Activated T-helper 1 cell treated with Interleukin-2 at 50 U/mL for 16 hours (primary cell): ENCODE measurements around the gene TERF2IP.

Experiments
- DNase-seq: peaks from one replicate; pipeline ENCODE4 v3.0.0-alpha.2; 2020; ENCODE audit warnings: low read depth

TERF2IP gene, protein sequence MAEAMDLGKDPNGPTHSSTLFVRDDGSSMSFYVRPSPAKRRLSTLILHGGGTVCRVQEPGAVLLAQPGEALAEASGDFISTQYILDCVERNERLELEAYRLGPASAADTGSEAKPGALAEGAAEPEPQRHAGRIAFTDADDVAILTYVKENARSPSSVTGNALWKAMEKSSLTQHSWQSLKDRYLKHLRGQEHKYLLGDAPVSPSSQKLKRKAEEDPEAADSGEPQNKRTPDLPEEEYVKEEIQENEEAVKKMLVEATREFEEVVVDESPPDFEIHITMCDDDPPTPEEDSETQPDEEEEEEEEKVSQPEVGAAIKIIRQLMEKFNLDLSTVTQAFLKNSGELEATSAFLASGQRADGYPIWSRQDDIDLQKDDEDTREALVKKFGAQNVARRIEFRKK

DNA sequence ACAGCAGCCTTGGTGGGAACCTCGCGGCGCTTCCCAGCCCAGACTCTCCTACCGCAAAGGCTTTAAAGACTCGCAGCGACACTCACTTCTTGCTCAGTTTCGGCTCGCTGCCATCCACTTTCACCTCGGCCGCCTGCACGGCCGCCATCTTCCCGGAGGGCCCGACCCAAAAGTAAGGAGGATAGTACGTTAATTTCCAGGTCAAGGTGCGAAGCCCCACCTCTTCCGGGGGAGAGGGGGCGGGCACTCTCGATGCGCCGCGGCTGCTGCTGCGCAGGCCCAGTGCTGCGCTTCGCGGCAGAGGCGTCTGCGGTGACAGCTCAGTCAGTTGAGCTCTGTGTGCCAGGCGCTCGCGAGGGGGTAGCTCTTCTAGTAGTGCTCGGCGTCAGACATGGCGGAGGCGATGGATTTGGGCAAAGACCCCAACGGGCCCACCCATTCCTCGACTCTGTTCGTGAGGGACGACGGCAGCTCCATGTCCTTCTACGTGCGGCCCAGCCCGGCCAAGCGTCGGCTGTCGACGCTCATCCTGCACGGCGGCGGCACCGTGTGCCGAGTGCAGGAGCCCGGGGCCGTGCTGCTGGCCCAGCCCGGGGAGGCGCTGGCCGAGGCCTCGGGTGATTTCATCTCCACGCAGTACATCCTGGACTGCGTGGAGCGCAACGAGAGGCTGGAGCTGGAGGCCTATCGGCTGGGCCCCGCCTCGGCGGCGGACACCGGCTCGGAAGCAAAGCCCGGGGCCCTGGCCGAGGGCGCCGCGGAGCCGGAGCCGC lies at the start of gene TERF2IP, which contains the start of gene KARS1:
TSS of gene TERF2IP (plus strand) at position 282 of the 773 bp plus-strand sequence. CDS start at position 392, 110 bp downstream.
TSS of gene KARS1 (minus strand) at position 174 of the 773 bp plus-strand sequence. CDS start at position 148, 26 bp downstream.
- peak; percentile 95 for DNase-seq

DNA sequence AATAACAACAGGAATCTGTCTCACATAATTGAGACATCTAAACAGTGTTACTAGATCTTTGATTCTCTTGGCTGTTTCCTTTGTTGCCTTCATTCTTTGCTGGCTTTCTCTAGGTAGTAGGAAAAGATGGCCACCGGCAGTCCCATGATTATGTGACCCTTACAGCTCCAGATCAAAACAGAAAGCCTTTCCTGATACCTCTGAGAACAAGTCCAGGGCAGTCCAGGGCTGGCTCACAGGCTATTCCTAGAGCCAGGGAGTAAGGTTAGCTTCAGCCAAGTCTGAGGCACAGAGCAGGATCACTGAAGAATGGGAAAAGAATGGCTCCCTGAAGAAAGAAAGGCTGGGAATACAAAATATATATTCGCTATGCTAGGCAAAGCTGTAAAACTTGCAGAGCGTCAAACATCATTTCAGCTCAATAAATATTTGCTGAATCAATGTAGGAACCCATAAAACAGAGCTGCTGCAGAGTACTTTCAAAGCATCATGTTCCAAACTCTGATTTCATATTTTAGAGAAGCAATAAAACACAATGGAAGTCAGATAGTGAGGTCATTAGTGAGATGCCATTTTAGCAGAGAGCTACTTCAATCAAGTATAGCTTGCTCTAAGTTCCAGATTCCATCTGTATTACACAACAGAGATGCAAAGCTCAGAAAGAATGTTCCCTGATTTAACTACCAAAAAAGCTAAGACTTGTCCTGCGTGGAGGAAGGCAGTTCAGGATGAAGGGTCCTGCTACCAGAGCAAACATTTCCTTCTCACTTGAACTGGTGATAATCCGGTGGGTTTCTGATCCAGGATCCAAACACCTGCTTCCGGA lies 47.9 kb upstream of the TERF2IP start:
- no peak for DNase-seq

DNA sequence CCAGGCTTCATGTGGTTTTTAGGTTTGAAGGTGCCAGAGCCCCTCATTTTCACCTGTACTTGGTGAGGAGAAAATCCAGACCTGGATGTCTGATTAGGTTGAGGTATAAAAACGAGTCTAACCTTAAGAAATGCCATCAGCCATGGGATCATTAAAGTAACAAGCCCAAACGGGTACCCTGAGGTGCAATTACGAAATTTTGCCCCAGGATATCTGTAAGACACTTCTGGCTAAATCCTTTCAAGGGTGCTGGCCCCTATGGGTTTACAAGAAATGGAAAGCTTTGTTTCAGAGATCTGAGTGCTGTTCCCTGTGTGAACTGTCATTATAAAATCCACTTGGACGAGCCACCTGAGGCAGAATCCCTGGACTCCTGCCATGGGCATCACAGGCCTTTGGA lies 44.3 kb upstream of the TERF2IP start:
- DNase-seq = no peak

DNA sequence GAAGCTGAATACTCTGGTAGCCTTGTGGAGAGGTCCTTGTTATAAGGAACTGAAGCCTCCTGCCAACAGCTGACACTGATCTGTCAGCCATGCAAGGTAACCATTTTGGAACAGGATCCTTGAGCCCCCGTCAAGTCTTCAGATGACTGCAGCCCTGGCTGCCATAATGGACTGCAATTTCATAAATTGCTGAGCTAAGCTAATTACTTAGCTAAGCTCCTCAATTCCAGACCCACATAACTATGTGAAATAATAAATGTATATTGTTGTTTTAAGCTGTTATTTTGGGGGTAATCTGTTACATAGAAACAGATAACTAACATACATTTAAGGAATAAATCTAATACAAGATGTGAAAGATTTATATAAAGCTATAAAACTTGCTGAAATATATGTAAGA lies 41.1 kb upstream of the TERF2IP start:
- DNase-seq = no peak

DNA sequence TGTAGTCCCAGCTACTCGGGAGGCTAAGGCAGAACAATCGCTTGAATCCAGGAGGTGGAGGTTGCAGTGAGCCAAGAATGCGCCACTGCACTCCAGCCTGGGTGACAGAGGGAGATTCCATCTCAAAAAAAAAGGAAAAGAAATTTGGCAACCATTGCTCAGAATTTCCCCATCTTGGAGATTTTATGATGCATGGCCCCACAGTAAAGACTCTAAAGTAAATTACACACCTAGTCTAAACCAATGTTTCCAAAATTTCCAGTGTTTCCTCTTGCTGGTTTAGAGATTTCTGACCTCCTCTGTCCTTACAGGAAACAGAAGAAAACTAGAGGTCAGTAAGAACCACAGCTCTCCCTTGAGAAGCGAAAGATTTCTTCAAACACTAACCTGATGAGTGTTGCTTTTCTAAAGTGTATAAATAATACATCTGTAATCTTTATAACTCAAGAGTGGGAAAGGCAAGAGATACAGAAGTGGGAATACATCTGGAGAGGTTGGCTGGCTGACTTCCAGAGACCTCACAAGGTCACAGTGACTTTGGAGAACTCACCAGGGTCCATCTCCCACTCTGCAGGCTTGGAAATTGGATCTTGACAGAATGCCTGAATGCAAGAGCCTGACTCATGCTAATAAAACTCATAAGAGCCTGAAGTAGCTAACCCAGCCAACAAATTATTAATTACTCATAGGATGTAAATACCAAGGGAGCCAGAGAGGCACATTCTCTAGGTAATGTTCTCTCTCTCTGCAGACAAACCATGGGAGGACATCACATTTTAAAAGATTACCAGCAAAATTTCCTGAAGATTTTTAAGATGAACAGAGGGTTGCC lies 33.3 kb upstream of the TERF2IP start:
- no peak for DNase-seq

DNA sequence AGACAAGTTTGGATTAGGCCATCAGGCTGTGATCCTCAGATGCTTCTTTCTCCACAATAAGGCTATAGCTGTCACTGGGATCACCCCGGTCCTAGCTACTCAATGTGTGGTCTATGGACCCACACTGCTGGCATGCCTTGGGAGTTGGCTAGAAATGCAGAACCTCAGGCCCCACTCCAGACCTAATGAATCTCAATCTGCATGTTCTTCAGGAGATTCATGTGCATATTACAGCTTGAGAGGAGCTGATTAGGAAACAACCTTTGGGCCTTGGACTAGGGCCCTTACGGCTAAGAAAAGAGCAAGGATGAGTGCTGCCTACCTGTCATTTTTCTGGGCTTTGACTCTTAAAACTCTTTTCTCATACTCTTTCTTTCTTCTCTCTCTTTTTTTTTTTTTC lies 32.0 kb upstream of the TERF2IP start:
- DNase-seq = no peak

DNA sequence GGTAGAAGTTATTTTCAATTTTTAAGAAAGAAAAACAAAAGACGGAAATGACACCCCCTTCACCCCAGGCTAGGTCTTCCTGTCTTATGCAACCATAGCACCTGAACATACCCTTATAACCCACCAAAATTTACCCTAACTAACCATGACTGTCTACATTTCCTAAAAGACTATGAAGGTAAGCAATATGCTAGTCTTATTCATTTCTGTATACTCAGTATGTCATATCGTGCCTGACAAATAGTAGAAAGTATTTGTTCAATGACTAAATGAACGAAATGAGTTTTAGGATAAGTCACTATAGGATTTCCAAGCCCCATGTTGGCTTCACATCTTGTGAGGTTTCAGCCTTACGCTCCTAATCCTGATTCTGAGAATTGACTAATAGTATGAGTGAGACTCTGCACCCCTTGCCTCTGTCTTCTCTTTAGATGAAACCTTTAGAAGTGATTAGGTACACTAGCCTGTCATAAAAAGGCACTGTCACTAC lies 31.0 kb upstream of the TERF2IP start:
- DNase-seq = no peak

DNA sequence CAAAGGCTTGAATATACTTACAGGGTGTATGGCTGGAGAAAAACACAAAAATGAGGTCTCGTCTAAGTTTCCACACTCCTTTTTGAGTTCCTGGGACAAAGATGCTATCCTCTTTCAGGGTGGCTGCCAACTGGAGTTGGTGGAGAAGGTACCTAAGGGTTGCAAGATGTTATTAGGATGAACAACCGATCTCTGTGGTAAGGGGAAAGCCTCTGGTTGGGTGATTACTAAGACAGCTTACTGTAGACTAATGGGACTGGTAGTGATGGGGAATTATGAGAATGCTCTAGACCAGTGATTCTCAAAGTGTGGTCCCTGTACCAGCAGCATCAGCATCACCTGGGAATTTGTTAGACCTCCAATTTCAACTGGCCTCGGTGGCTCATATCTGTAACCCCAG lies 30.5 kb upstream of the TERF2IP start:
- no peak for DNase-seq

DNA sequence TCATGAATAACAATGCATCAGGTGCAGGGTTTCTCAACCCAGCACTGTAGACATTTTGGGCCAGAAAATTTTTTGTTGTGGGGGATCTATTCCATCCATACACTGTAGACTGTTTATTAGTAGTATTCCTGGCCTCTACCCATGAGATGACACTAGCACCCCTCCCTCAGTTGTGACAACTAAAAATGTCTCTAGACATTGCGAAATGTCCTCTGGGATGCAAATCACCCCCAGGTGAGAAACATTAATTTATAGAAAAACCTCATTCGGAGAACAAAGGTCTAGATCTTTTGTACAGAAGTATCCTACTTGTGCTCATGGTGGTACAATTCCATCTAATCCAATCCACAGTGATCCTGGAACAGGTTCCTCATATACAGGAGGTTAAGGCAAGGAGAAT lies 28.8 kb upstream of the TERF2IP start:
- no peak for DNase-seq

DNA sequence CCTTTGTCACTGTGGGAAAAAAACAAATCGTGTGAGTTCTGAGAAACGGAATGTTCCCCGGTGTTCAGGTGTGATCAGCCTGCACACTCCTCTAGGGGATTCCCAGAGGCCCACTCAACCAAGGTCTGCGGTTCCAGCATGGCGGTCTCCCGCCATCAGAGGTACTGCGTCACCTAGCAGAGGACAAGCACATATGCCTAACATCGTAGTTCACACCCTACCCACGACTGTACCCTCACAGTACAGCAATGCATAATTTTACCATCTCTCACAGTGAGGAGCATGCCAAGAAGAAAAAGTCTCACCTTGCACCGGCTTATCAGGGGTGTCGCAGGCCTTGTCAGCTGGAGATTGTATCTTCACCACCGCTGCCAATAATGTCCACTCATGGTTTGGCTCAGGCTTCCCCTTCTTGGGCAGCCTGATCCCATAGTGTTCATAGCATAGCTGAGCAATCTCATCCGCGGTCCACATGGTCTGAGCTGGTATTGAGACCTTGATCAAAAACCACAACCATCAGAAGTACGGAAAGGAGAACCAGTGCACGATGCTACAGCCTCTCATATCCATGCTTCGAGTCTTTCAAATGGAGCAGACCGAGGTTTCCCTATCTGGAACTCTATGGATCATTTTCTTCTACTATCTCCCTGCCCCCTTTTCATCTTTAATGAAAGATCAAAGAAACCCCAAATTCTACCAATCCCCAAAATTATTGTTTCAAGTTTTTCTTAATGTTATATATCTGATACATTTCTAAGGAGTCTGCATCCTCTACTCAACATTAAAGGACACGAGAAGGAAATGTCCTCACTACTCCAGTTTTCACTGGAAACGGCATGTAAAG lies 27.0 kb upstream of the TERF2IP start:
- peak; percentile 20 for DNase-seq

DNA sequence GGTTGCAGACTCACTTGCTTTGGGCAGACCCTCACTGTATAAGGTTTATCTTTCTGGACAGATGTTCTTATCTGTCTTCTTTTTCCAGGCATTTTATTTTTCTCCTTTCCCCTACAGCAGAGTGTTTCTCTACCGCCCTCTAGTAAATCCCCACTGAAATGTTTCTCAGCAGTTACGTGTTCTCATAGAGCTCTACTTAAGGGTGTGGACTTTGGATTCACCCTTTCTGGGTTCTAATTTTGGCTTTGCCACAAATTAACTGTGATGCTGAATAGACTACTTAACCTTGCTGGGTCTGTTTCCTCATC lies 26.4 kb upstream of the TERF2IP start:
- no peak for DNase-seq

DNA sequence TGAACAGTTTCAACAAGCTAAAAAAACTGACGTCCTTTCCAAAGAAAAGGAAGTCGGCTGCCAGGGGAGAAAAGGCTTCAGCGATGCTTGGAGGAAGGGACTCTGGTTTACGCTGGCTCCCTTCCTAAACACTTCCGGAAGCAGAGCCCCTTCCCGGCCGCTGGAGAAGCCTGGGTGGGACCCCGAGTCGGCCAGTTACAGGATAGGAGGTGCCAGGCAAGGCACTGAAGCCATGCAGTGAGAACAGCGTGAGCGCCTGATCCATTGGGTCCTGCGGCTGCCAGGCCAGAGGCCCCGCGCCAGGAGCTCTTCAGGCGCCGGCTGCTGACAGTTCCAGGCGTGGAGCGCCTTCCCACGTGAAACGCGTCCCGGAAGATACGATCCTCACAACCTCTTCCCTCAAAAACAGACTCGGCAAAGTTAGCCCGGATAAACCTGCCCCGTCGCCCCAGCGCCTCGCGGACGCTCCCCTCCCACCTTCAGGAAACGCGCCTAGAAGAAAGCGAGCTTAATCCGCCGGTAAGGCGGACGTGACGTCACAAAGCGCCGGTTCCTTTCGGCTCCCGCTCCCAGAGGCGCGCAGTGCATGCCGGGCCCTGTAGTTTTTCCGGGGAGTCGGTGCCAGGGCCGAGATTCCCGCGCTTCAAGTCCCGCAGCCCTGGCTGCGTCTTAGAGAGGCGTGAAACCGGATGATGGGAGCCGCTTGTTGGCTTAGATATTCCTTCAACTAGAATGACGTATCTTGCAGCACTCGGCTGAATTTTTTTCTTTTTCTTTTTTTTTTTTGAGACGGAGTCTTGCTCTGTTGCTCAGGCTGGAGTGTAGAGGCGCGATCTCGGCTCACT lies 24.6 kb upstream of the TERF2IP start, which contains the start of gene ADAT1:
TSS of gene ADAT1 (minus strand) at position 521 of the 845 bp plus-strand sequence. CDS start 2,482 bp downstream, outside the sequence.
- DNase-seq = peak; percentile 96

DNA sequence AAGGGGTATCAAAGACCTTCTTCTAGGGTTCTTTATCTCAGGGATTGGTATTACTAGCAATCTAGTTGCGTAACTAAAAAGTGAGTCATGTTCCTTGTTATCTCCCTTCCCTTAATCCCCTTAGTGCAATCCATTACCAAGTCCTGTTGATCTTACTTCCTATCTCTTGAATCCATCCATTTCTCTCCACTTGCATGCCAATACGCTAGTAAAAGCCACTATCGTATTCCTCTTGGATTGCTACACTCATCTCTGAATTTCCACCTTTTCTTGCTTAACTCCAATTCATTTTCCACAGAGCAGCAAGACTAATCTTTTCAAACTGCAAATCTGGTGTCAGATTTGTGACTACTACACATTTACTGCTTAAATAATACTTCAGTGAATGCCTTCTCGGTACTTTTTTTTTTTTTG lies 22.6 kb upstream of the TERF2IP start:
- no peak for DNase-seq

DNA sequence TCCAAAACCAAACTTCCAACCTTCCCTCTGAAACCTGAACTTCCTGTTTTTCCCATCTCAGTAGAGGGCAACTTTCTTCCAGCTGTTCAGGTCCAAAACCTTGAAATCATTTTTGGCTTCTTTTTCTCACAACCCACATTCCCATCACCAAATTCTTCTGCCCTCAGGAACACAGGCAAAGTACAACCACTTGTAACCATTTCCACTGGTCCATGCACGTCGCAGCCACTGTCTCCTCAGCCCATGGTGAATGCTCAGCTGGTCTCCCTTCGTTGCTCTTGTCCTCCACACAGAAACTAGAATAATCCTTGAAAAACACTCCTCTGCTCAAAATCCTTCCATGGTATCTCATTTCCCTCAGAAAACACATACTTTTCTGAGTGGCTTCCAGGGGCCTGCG lies 20.8 kb upstream of the TERF2IP start:
- DNase-seq = no peak

DNA sequence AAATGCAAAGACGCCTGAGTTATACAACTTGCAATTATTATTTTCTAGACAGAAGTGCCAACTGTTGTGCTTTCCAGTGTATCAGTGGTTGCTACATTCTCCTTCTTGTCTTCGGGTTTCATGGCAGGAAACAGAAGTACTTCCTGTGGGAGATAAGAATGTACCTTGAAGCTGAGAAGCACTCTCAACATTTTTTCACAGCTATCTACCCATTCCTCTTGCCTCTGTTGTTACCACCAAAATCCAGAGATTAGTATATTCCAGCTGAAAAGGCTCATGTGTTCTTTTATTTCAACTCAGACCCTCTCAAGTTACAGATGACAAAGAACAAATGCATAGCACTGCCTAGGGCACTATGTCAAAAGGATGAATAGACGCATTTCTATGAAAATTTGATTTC lies 19.7 kb upstream of the TERF2IP start:
- no peak for DNase-seq

DNA sequence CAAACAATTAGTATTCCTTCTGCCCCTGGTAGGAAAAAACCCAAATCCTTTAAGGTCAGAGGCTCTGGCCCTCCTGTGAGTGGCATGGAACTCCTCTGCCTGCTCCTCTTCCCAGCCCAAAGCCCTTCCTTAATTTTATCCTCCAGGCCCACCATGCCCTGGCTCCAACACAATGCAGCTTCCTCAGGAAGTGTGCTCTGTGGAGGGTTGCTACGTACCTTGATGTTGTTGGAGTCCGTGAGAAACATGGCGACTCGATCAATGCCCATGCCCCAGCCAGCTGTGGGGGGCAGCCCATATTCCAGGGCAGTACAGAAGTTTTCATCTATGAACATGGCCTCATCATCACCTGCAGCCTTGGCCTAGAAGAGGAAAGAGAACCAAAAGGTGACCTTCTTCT lies 19.2 kb upstream of the TERF2IP start:
- DNase-seq = no peak

DNA sequence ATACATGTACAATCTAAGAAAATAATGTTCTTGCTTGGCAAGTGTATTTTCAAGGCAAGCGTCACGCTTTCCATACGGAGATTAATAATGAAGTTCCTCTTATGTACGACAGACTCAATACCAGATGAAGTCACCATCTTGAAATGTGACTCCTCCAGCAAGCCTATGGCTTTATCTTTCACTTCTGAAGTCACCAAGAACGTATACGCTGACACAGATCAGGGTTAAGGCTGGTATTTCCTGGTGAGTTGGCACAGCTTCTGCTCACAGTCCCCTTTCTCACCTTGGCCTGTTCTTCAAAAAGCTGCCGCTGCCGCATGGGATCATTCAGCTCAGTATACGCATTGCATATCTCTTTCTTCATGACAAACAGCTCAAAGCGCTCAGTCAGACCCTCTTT lies 18.4 kb upstream of the TERF2IP start:
- DNase-seq = no peak

DNA sequence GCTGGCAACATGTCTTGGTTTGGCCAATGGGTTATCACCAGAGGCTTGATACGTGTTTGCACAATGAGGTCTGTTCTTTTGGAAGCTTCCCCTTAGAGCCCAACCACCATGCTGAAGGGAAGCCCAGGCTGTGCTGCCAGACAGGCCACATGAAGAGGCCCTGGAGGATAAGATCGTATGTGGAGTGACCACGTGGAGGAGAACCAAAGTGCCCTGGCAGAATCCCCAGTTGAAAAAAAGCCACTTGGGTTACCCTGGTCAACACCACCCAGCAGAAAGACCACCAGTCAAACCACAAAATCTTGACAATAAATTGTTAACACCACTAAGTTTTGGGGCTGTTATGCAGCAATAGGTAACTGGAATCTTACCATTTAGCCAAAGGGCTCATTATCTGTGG lies 17.5 kb upstream of the TERF2IP start:
- DNase-seq = no peak

DNA sequence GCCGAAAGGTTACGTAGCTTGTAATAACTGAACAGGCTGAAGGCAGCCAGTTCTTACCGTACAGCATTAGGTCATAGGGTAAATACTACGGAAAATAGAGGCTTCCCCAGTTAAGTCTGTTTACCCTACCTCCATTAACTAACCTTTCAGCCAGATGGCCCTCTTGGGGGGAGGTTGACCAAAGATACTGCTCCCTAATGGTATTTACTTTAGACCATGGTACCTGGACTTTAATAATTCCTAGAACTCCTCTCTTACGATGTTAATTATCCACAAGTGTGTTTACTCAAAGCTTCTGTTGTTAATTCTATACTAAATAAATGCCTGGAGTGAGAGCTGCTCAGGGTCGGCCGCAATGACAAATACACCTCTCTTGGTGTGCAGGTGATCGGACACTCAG lies 14.7 kb upstream of the TERF2IP start:
- DNase-seq = no peak
